ENCODE measurements around the gene ABCG2.

GRCh38 chr4:88208156-88208555, 49.7 kb upstream of the ABCG2 start:
- TF ChIP-seq, protein P1, sequence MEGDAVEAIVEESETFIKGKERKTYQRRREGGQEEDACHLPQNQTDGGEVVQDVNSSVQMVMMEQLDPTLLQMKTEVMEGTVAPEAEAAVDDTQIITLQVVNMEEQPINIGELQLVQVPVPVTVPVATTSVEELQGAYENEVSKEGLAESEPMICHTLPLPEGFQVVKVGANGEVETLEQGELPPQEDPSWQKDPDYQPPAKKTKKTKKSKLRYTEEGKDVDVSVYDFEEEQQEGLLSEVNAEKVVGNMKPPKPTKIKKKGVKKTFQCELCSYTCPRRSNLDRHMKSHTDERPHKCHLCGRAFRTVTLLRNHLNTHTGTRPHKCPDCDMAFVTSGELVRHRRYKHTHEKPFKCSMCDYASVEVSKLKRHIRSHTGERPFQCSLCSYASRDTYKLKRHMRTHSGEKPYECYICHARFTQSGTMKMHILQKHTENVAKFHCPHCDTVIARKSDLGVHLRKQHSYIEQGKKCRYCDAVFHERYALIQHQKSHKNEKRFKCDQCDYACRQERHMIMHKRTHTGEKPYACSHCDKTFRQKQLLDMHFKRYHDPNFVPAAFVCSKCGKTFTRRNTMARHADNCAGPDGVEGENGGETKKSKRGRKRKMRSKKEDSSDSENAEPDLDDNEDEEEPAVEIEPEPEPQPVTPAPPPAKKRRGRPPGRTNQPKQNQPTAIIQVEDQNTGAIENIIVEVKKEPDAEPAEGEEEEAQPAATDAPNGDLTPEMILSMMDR (IDR thresholded peaks at IDR 0.05): no peak
- TF ChIP-seq POLR2A (IDR thresholded peaks at IDR 0.05): no peak

All from heart left ventricle (tissue), 13 donors.